ENCODE results near the gene CTIF. TPM values are rescaled to one million over a fixed set of nuclear protein-coding genes. Genes with fewer than 3 reads are reported as not detected.

The CTIF gene
- total and polyA plus RNA-seq, 2 experiments from 2014 or later, result 8.6 to 14.4 TPM

DNA sequence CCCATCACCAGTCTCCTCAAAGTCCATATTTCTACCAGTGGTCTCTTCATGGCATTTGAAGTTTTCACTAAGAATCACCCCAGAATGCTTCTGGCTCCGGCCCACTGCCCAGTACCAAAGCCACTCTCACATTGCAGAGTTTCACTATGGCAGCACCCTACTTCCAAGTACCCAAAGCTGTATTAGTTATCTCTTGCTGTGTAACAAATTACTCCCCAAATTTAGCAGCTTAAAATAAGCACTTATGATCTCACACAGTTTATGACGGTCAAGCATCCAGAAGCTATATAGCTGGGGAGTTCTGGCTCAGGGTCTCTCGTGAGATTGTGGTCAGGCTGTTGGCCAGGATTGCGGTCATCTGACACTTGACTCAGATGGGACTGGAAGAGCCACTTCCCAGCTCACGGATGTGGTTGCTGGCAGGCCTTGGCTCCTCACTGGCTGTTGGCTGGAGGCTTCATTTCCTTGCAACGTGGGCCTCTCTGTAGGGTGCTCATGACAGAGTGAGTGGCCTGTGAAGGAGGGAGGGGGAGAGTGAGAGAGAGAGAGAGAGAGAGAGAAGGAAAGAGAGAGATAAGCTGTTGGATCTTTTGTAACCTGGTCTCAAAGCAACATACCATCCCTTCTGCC, 189.5 kb downstream of the CTIF start:
- H3K9me2 ChIP-seq (ENCODE audit: insufficient read depth), result no peaks in the 10 kb centered on the region
- no peaks in the 10 kb centered on the region for H3F3A ChIP-seq (replicated peaks; ENCODE audit: low read depth)
- H3K27me3 ChIP-seq (ENCODE audit: insufficient read depth), result no peaks in the 10 kb centered on the region
- H3K36me3 Mint-ChIP-seq (ENCODE audit: low read depth), result no peaks in the 10 kb centered on the region; the same call in 2 of the 3 replicates
- TF ChIP-seq CREB1 (CRISPR knock-in tag; IDR thresholded peaks at IDR 0.05; ENCODE audit: low read depth) (no peak), EZH2phosphoT487 (IDR thresholded peaks at IDR 0.05; ENCODE audit: unreplicated experiment) (no peak), NANOG (IDR thresholded peaks at IDR 0.05; ENCODE audit: borderline replicate concordance) (no peak), EZH2 (IDR thresholded peaks at IDR 0.05; ENCODE audit: low read depth, unreplicated experiment) (no peak), POLR2AphosphoS5 (IDR thresholded peaks at IDR 0.05; ENCODE audit: low read depth) (no peak), ZNF331 (CRISPR knock-in tag; IDR thresholded peaks at IDR 0.05; ENCODE audit: low read depth) (no peak), STAT1 (IDR thresholded peaks at IDR 0.05; ENCODE audit: unreplicated experiment) (no peak), JUNB (IDR thresholded peaks at IDR 0.05; ENCODE audit: unreplicated experiment) (no peak), ZNF114 (CRISPR knock-in tag; IDR thresholded peaks at IDR 0.05) (no peak)
- TF ChIP-seq, protein P1, sequence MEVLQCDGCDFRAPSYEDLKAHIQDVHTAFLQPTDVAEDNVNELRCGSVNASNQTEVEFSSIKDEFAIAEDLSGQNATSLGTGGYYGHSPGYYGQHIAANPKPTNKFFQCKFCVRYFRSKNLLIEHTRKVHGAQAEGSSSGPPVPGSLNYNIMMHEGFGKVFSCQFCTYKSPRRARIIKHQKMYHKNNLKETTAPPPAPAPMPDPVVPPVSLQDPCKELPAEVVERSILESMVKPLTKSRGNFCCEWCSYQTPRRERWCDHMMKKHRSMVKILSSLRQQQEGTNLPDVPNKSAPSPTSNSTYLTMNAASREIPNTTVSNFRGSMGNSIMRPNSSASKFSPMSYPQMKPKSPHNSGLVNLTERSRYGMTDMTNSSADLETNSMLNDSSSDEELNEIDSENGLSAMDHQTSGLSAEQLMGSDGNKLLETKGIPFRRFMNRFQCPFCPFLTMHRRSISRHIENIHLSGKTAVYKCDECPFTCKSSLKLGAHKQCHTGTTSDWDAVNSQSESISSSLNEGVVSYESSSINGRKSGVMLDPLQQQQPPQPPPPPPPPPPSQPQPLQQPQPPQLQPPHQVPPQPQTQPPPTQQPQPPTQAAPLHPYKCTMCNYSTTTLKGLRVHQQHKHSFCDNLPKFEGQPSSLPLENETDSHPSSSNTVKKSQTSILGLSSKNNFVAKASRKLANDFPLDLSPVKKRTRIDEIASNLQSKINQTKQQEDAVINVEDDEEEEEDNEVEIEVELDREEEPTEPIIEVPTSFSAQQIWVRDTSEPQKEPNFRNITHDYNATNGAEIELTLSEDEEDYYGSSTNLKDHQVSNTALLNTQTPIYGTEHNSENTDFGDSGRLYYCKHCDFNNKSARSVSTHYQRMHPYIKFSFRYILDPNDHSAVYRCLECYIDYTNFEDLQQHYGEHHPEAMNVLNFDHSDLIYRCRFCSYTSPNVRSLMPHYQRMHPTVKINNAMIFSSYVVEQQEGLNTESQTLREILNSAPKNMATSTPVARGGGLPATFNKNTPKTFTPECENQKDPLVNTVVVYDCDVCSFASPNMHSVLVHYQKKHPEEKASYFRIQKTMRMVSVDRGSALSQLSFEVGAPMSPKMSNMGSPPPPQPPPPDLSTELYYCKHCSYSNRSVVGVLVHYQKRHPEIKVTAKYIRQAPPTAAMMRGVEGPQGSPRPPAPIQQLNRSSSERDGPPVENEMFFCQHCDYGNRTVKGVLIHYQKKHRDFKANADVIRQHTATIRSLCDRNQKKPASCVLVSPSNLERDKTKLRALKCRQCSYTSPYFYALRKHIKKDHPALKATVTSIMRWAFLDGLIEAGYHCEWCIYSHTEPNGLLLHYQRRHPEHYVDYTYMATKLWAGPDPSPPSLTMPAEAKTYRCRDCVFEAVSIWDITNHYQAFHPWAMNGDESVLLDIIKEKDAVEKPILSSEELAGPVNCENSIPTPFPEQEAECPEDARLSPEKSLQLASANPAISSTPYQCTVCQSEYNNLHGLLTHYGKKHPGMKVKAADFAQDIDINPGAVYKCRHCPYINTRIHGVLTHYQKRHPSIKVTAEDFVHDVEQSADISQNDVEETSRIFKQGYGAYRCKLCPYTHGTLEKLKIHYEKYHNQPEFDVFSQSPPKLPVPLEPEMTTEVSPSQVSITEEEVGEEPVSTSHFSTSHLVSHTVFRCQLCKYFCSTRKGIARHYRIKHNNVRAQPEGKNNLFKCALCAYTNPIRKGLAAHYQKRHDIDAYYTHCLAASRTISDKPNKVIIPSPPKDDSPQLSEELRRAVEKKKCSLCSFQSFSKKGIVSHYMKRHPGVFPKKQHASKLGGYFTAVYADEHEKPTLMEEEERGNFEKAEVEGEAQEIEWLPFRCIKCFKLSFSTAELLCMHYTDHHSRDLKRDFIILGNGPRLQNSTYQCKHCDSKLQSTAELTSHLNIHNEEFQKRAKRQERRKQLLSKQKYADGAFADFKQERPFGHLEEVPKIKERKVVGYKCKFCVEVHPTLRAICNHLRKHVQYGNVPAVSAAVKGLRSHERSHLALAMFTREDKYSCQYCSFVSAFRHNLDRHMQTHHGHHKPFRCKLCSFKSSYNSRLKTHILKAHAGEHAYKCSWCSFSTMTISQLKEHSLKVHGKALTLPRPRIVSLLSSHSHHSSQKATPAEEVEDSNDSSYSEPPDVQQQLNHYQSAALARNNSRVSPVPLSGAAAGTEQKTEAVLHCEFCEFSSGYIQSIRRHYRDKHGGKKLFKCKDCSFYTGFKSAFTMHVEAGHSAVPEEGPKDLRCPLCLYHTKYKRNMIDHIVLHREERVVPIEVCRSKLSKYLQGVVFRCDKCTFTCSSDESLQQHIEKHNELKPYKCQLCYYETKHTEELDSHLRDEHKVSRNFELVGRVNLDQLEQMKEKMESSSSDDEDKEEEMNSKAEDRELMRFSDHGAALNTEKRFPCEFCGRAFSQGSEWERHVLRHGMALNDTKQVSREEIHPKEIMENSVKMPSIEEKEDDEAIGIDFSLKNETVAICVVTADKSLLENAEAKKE (CRISPR knock-in tag; IDR thresholded peaks at IDR 0.05), result no peak
- TF ChIP-seq, protein P2, sequence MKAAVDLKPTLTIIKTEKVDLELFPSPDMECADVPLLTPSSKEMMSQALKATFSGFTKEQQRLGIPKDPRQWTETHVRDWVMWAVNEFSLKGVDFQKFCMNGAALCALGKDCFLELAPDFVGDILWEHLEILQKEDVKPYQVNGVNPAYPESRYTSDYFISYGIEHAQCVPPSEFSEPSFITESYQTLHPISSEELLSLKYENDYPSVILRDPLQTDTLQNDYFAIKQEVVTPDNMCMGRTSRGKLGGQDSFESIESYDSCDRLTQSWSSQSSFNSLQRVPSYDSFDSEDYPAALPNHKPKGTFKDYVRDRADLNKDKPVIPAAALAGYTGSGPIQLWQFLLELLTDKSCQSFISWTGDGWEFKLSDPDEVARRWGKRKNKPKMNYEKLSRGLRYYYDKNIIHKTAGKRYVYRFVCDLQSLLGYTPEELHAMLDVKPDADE (IDR thresholded peaks at IDR 0.05), result no peak
- TF ChIP-seq, protein P3, sequence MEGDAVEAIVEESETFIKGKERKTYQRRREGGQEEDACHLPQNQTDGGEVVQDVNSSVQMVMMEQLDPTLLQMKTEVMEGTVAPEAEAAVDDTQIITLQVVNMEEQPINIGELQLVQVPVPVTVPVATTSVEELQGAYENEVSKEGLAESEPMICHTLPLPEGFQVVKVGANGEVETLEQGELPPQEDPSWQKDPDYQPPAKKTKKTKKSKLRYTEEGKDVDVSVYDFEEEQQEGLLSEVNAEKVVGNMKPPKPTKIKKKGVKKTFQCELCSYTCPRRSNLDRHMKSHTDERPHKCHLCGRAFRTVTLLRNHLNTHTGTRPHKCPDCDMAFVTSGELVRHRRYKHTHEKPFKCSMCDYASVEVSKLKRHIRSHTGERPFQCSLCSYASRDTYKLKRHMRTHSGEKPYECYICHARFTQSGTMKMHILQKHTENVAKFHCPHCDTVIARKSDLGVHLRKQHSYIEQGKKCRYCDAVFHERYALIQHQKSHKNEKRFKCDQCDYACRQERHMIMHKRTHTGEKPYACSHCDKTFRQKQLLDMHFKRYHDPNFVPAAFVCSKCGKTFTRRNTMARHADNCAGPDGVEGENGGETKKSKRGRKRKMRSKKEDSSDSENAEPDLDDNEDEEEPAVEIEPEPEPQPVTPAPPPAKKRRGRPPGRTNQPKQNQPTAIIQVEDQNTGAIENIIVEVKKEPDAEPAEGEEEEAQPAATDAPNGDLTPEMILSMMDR (conservative IDR thresholded peaks at IDR 0.05; ENCODE audit: low read depth in 2 of 2), result no peak
- TF ChIP-seq, protein P4, sequence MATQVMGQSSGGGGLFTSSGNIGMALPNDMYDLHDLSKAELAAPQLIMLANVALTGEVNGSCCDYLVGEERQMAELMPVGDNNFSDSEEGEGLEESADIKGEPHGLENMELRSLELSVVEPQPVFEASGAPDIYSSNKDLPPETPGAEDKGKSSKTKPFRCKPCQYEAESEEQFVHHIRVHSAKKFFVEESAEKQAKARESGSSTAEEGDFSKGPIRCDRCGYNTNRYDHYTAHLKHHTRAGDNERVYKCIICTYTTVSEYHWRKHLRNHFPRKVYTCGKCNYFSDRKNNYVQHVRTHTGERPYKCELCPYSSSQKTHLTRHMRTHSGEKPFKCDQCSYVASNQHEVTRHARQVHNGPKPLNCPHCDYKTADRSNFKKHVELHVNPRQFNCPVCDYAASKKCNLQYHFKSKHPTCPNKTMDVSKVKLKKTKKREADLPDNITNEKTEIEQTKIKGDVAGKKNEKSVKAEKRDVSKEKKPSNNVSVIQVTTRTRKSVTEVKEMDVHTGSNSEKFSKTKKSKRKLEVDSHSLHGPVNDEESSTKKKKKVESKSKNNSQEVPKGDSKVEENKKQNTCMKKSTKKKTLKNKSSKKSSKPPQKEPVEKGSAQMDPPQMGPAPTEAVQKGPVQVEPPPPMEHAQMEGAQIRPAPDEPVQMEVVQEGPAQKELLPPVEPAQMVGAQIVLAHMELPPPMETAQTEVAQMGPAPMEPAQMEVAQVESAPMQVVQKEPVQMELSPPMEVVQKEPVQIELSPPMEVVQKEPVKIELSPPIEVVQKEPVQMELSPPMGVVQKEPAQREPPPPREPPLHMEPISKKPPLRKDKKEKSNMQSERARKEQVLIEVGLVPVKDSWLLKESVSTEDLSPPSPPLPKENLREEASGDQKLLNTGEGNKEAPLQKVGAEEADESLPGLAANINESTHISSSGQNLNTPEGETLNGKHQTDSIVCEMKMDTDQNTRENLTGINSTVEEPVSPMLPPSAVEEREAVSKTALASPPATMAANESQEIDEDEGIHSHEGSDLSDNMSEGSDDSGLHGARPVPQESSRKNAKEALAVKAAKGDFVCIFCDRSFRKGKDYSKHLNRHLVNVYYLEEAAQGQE (IDR thresholded peaks at IDR 0.05; ENCODE audit: unreplicated experiment), result no peak
- H3K4me3 Mint-ChIP-seq, result no peak overlapping the region
- peaks cover 2% of the 10 kb centered on the region; the same call in 2 of the 3 replicates for H3K4me1 Mint-ChIP-seq
- DNase-seq (ENCODE audit: low spot score) (no peak), ATAC-seq (no peak)
- no peak overlapping the region for H3K4me2 ChIP-seq
- H3K79me2 ChIP-seq (replicated peaks; ENCODE audit: insufficient read depth), result no peaks in the 10 kb centered on the region
- no peaks in the 10 kb centered on the region for H4K20me1 ChIP-seq (replicated peaks; ENCODE audit: insufficient read depth)
- H3K27ac Mint-ChIP-seq, result no peak overlapping the region
- H3K27ac ChIP-seq (ENCODE audit: low read depth), result no peak overlapping the region
- no peak overlapping the region for H3K4me3 ChIP-seq
- H2AFZ ChIP-seq, result no peak overlapping the region
- no peaks in the 10 kb centered on the region for H3K4me1 ChIP-seq (ENCODE audit: insufficient read depth)
- H3K9me3 Mint-ChIP-seq, result no peaks in the 10 kb centered on the region
- H3K27me3 Mint-ChIP-seq (ENCODE audit: insufficient read depth, low read depth, poor library complexity), result peaks cover 9% of the 10 kb centered on the region
- H3K36me3 ChIP-seq (ENCODE audit: insufficient read depth), result no peaks in the 10 kb centered on the region
